SIG-M5 (cell line): ENCODE data around the gene TCF7L2.

Experiments
- DNase-seq: peaks from one replicate; lab custom pipeline; 2025; lab: John Stamatoyannopoulos, UW

TCF7L2 gene

DNA sequence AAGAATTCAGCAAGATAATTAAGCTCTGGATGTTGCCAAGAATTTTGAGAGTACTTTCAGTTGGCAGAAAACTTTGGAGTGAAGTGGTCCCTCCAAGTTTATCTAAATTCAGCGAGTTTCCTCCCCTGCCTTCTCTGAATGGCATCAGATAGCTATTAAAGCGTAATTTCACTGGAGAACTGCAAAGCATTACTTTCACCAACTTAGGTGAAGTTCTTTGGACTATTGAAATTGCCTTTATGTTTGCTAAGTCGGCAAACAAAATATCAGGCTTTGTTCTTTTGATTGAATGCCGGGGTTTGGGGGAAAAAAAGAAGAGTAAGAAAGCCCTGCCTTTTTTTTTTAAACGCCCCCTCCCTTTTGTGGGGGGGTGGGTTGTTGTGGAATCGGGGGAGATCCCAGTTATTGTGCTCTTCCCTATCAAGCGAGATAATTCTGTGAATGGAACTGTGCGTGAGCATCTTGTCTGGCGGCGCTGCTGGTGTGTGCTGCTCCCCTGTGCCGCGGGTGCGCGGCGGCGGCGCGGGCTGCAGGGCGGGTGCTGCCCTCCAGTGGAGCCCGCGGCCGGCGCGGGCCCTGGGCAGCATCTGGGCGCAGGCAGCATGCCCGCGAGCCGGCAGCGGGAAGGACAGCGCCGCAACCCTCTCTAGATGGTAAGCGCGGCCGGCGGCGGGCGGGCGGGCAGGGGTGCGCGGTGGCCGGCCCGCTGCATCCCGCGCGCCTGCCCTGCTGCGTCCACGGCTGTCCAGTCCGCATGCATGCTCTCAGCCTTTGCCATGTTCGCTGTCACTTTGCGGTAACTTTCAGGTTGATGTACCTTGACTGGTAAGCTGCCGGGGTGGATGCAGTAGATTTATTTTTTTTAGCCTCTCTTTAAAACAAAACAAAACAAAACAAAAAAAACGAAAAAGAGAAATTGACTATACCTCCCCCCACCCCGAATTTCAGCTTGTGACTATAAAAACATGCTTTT, 176.5 kb downstream of the TCF7L2 start:
- DNase-seq, result no peak

DNA sequence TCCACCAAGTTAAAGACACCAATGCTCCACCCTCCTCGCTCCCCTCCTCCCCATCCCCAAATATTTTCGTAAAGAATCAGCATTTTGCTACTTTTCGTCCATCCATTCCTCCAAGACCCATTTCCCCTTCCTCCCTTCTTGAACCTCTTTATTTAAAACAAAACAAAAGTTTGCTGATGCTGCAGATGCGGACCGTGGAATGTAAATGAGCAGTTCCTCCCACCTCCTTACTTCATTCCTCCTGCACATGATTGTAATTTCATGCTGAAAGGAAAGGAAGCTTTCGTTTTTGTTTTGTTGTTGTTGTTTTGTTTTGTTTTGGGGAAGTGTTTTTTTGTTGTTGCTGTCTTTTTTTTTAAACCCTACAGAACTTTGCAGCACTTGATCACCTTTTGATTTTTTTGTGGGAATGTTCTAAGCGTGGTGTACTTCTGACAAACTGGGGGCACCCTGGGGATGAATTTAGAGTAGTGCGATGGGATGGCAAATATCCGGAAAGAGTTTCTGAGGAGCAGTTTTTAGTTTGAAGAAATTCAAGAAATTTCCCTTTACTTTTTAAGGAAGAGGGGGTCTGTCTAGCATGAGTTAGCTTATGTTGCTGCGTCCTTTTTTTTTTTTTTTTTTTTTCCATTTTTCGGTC, 177.3 kb downstream of the TCF7L2 start:
- no peak for DNase-seq

DNA sequence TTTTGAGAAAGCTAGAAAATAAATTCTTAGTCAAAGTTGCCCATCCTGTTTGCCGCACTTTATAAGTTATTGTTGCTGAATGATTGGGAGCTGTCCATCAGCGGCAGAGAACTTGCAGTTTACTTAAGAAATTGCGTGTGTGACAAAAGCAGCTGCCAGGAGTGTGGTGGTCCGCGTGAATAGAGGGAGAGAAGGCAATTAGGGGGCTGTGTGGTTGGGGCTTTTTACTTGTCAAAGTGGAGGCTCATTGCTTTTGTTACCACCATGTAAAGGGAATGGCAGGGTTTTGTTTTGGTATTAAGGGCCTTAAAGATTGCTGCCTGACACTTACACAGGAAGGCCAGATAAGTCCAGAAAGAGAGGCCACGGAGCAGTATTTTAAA, 177.8 kb downstream of the TCF7L2 start:
- no peak for DNase-seq

DNA sequence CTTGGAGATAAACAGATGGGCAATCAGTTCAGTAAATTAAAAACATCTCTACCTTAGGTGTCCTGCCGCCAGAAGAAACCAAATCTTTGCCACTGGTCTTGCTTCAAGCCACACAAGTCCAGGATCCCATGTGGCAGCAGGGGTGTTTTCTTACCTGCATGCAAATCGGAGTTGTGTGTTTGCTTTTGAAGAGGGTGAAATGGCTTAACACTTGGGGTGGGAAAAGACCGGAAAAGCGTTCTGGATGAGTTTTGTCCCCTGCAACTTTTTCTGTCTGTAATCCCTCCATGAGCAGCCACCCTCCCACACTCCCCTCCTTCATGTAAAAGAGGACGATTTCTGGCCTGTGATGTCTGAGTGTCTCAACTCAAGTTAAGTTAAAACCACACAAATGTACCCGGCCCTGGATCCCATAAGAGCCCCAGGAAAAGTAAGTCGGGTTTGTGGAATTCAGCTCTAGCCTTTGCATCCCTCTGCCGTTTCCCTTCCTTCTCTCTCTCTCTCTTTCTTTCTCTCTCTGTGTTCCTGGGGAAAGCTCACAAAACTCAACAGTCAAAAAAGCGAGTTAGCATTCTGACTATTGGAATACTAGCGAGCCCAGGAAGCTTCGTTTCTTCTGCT, 178.5 kb downstream of the TCF7L2 start:
- no peak for DNase-seq

DNA sequence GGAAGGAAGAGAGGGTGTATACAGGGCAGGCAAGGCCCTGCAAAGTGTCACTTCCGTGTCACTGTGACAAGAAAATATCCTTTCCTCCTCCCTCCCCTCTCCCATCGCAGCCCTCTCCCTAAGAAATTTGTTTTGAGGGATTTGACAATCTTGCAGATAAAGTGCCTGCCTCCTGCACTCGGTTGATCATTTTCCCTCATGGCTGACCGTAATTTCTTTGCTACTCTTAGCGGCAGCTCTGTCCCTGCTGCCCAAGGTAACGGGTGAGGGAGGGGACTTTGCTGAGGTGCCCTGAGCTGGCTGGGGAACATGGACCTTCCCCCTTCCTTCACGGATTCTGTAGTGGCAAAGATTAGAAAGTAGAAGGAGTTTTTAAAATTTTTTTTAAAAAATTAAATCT, 179.1 kb downstream of the TCF7L2 start:
- DNase-seq, result no peak

- DNase-seq, result no peak
Measured at GRCh38 chr10:113130014-113130641, 180.1 kb downstream of the TCF7L2 start.

DNA sequence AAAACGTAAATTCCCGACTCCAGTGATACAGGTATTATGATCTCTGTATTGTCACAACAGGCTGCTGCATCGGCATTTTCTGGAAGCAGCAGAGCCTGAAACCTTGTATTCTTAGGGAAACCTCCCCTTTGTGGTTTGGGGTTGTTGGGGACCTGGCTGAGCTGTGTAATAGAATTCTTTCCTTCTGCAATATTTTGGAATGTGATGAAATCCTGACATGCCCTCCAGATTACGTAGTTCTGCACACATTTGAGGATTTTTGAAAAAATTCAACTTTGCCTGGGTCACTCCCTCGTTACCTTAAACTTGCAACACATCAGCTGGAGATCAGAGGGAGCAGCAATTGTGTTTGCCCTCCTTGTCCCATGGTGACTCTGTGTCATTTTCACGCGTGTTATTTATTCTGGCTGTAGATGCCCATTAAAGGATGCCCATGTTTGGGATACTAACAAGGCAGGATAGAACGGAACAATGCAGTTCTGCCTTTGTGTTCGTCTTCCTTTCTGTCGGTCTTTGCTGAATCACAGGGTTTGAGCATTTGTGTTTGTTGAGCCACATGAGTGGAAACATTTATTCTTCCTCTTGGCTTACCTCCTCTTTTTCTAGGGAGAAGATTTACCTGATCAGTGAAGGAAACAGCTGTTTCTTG, 181.7 kb downstream of the TCF7L2 start:
- no peak for DNase-seq

- no peak for DNase-seq
Measured at GRCh38 chr10:113132591-113133121, 182.6 kb downstream of the TCF7L2 start.

DNA sequence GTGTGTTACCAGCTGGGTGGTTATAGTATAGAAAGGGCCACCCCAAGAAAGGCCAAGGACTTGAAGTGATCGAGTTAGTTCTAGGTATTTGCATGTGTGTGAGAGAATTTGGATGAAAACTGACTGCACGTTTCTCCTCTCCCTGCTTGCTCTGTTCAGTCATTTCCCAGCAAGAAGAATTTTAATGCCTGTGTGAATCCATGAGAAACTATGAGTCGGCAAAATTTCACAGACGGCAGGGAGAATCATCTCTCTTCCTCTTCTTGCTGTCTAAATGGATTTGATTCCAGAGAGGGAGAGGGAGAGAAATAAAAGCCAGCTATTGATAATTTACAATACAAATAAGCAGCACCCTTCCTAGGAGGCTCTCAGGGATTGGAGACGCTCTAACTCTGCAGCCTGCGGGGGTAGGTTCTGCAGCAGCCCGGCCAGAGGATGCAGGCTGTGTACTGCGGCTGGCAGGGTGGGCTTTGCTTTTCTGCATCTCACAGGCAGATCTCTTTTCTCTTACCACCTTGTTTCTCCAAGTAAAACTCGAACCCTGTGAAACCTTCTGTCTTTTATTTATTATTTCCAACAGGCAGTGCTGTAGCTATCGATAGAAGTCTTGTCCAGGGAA, 183.6 kb downstream of the TCF7L2 start:
- no peak for DNase-seq

GRCh38 chr10:113135025-113135424, 185.0 kb downstream of the TCF7L2 start:
- DNase-seq, result no peak

DNA sequence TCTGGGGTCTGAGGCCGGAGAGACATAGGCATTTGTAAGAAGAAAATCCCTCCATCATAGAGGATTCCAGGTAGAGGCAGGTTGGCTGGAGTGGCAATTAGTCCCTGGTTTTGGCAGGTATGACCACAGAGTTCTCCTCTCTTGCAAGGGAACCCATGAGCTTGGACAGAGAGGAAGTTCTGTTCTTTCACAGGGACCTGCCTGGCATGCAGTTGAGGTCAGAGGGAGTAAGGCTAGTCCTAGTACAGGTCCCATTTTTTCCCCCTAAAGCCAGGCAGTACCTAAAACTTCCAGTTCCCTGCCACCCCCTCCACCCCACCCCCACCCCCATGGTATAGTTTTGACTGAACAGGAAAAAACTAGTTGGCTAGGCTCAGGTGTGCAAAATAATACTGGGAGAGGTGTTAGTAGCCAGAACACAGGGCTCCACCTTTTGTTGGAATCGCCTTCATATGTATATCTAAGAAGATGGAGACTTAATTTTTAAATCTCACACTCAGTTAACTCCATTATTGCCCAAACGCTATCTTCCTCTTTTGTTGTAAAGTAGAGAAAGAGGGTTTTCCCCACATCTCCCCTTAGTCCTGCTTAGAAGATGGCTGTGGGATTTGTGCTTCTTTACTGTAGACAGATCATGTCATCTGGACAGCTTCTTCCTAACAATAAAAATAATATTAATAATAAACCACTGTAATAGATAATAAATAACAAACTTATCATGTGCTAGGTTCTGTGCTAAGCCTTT, 188.1 kb downstream of the TCF7L2 start:
- DNase-seq, result no peak

DNA sequence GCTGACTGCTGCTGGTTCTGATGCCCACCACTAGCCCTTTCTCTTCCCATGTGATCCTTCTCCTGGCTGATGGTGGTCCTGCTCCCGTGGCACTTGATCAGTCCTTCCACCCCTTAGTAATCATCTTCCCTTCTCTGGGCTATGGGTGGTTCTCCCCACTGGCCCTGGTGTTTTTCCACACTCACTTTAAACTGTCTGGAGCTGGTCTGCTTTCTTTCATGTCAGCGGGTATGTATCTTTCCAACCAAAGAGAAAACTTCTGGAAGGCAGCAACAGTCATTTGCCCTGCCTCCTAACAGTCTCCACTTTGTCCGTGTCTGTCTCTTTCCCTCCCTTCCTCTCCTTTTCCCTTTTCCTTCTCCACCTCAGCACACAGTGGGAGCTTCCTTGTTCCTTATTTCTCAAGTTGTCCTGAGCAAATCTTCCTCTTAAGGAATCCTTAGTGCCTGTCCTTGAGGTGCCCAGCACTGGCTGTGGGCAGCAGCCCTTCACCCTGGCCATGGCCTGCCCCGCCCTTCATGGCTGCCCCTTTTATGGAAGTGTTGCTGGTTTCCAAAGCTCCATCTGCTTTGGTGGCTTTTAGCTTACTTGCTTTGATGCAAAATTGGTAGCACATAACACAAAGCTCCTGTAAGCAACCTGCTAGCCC, 189.0 kb downstream of the TCF7L2 start:
- DNase-seq, result no peak

DNA sequence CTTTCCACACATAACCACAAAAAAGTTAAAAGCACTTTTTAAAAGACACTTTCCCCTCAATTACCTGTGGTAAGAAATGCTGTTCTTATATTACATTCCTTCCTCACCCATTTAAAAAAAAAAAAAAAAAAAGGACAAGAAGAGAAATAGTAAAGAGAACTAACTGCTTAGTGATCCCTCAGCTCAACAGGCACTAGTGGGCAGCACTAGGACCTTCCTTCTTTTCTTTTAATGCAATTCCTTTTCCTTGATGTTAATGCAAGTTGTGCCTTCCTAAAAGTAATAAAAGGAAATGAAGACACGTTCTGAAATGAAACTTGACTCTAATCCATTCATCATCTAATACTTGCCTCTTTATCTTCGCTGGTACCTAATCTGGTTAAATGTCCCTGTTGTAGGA, 189.7 kb downstream of the TCF7L2 start:
- no peak for DNase-seq

GRCh38 chr10:113140143-113141011, 190.3 kb downstream of the TCF7L2 start:
- no peak for DNase-seq

DNA sequence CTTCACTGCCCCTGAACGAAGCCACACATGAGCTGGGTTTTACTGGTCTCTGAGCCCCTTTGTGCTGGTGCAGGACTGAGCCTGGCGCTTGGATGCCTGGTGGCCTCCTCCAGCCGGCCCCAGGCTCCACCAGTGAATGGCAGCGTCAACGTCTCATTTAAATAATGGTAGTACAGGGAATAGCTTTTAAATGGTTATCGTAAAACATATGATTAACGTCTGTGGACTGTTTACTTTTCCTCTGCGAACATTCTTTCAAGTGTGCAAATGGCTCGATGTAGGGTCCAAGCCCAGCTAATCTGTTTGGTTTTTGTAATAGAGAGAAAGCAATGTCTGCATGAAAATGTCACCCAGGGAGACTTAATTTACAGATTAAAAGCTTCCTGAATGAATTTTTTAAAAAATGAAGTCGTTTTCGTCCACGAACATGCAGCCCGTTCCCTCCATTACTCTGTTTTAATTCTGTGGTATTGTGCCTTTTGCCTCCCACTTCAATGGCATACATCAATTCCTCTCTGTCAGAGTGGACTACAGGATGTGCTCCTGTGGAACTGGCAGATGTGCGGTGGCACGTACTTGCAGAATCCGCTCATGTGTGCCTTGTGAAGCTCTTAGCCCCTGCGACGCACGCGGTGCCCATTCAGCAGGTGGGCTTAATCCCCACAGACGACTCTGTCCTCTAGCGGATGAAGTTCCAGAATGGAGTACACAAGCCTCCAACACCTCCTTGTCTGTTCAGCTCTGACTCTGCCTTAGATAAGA, 192.7 kb downstream of the TCF7L2 start:
- no peak for DNase-seq

- DNase-seq, result no peak
Measured at GRCh38 chr10:113144576-113144975, 194.5 kb downstream of the TCF7L2 start.

DNA sequence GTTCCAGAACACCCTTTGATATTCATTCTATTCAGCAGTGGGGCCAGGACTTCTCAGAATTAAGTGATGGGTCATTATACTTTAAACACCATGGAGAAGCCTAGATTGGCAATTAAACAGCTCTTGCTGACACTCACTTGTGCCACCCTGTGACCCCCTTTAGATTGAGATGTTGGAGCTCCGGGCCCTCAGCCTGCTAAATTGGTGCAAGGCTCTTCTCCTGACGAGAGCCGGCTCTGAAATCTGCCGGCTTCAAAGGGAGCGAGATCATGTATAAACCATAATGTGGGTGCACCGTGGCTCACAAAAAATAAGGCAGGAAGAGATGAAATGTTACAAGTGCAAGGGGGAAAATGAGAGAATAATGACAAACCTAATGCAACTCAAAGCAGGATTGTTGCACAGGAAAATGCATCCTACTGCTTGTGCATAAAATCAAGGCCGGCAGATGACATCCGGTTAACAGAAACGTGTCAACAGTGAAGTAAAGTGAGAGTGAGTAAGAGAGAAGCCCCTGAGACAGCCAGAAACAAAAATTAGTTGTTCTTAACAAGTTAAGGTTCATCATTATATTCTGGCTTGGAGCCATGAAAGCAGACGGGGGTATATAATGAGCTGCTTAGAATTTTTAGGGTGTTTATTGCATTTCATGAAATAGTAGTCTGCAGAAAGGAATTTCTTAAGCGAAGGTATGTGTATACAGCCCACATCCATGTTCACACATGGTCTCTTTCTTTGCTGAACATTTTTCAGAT, 198.2 kb downstream of the TCF7L2 start:
- no peak for DNase-seq

DNA sequence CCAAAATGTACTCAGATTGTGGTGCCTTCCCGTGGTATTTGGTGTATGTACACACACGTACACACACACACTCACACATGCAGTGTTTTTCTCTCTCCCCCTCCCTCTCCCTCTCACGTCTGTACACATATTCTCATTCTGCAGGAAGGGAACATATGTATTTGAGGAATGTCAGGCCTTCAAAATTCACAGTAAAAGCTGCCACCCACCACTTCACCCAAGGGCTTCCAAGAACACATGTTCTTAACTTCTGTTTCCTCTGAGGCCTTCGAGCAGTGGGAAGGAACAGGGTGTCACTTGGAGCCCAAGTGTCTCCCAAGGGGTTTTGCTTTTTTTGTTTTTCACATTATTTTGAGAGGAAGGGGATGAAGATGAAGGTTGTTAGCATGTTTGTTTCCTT, 198.9 kb downstream of the TCF7L2 start:
- no peak for DNase-seq
